Activated CD4-positive, alpha-beta T cell treated with anti-CD3 and anti-CD28 coated beads, Interleukin-2, amount 10 ng/mL, durations not matched to agents 24 days and 14 days (primary cell): ENCODE measurements around the gene PSME1. TPM values are rescaled to one million over a fixed set of nuclear protein-coding genes. Genes with fewer than 3 reads are reported as not detected.
"Not testable (repeated sequence)": the region's sequence is repeated elsewhere in the genome, so short reads cannot be mapped to it uniquely, and the experiment has no call there.

ENCODE experiments used
- DNase-seq: peaks from one replicate; pipeline ENCODE4 v3.0.0; 2022
- H3K27ac Mint-ChIP-seq: one replicate; pipeline ENCODE4 v1.8.0; 2022; ENCODE audit warnings: mild to moderate bottlenecking, mixed read lengths
- H3K27me3 Mint-ChIP-seq: one replicate; pipeline ENCODE4 v1.8.0; 2022; ENCODE audit warnings: mixed read lengths
- H3K36me3 Mint-ChIP-seq: one replicate; pipeline ENCODE4 v1.8.0; 2022; ENCODE audit warnings: low read depth, mild to moderate bottlenecking, mixed read lengths
- H3K4me1 Mint-ChIP-seq: one replicate; pipeline ENCODE4 v1.8.0; 2021; ENCODE audit warnings: mixed read lengths
- H3K4me3 Mint-ChIP-seq: one replicate; pipeline ENCODE4 v1.8.0; 2022; ENCODE audit warnings: mild to moderate bottlenecking, moderate library complexity, mixed read lengths
- H3K9me3 Mint-ChIP-seq: one replicate; pipeline ENCODE4 v1.8.0; 2021; ENCODE audit warnings: mixed read lengths
- intact Hi-C: fragments of 100-400 bp; cut with micrococcal nuclease; formaldehyde crosslinking; loops from one replicate; pipeline ENCODE4 v1.15.1; 2023
- total RNA-seq: library from RNA; stranded (reverse); gene quantifications from 2 replicates; pipeline ENCODE4 v1.2.3, GENCODE V29; 2022

Gene PSME1
- total RNA-seq, 1 donor from 2014 or later = 300 TPM

GRCh38 chr14:24098229-24098926, 37.6 kb upstream of the PSME1 start:
- no peaks in the 10 kb centered on the region for H3K27me3 Mint-ChIP-seq
- intact Hi-C loops = no loop called here
- no peaks in the 10 kb centered on the region for H3K9me3 Mint-ChIP-seq
- H3K27ac Mint-ChIP-seq = no peak overlapping the region
- H3K4me1 Mint-ChIP-seq = peaks cover 18% of the 10 kb centered on the region
- H3K4me3 Mint-ChIP-seq = no peak overlapping the region
- DNase-seq = no peak
- peaks cover 51% of the 10 kb centered on the region for H3K36me3 Mint-ChIP-seq

DNA sequence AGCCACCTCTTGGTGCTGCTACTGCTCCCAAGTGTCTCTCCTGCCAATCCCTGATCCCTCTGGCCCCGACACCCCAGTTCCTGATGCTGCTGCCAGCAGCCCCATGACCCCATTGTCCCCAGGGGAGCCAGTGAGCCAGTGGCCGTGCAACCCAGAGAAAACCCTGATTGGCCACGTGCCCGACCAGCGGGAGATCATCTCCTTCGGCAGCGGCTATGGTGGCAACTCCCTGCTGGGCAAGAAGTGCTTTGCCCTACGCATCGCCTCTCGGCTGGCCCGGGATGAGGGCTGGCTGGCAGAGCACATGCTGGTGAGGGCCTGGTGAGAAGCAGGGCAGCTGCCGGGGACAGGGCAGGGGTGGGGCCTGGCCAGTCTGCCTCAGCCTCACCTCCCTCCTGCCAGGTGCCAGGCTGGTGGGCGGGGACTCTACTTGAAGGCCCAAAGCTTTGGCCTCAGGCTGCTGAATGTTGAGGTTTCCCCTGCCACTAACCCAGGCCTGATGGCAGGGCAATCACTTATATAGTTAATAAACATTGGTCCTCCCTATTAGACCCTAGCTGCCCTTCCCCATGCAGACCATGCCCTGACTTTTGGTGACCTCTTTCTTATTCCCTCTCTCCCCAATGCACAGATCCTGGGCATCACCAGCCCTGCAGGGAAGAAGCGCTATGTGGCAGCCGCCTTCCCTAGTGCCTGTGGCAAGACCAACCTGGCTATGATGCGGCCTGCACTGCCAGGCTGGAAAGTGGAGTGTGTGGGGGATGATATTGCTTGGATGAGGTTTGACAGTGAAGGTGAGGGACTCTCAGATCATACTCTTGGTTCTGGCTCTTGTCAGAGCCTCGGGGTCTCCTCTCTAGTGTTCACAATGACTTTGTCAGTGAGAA, 36.8 kb upstream of the PSME1 start:
- peaks cover 15% of the 10 kb centered on the region for H3K4me1 Mint-ChIP-seq
- peaks cover 59% of the 10 kb centered on the region for H3K36me3 Mint-ChIP-seq
- H3K27me3 Mint-ChIP-seq = no peaks in the 10 kb centered on the region
- intact Hi-C loops = no loop called here
- no peaks in the 10 kb centered on the region for H3K9me3 Mint-ChIP-seq
- no peak for DNase-seq
- H3K4me3 Mint-ChIP-seq = no peak overlapping the region
- H3K27ac Mint-ChIP-seq = no peak overlapping the region

DNA sequence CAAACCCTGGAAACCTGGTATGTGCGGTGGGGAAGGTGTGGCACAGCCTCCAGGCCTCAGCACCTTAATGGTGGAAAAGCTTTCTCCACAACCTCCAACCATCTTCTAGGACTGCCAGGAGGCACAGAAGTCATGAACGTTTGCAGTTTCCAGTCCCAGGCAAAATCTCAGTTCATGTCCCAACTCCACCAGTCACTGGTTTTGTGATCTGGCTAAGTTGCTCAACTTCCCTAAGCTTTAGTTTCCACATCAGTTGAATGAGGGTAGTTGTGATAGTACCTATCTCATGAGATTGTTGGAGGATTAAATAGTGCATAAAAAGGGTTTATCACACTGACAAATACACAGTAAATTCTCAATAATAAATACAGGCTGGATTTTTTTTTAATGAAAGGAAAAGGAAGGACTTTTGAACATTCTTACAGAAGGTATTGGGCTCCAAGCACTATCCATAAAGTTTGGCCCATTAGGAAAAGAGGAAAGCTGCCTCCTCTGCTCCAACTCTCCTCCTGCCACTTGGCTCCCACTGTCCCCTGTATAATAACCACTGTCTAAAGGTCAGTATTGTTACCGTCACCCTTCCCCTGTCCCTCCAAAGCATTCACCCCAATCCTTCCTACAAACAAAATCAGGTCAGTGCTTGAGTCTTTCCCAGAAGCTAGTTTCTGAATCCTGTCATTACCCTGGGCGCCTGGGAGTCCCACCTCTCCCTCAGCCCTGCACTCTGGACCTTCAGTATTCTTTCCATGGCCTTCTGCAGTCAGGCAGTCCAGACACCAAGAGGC, 35.6 kb upstream of the PSME1 start:
- Mint-ChIP-seq H3K36me3 (peaks cover 62% of the 10 kb centered on the region), H3K27ac (no peak overlapping the region), H3K4me3 (no peak overlapping the region), H3K4me1 (peaks cover 13% of the 10 kb centered on the region), H3K9me3 (no peaks in the 10 kb centered on the region), H3K27me3 (no peaks in the 10 kb centered on the region)
- intact Hi-C loops = no loop called here
- no peak for DNase-seq

GRCh38 chr14:24100982-24101494, 35.0 kb upstream of the PSME1 start:
- Mint-ChIP-seq H3K9me3 (no peaks in the 10 kb centered on the region), H3K27ac (no peak overlapping the region), H3K4me1 (peaks cover 10% of the 10 kb centered on the region), H3K4me3 (no peak overlapping the region), H3K36me3 (peaks cover 60% of the 10 kb centered on the region), H3K27me3 (no peaks in the 10 kb centered on the region)
- intact Hi-C loops = no loop called here
- no peak for DNase-seq

DNA sequence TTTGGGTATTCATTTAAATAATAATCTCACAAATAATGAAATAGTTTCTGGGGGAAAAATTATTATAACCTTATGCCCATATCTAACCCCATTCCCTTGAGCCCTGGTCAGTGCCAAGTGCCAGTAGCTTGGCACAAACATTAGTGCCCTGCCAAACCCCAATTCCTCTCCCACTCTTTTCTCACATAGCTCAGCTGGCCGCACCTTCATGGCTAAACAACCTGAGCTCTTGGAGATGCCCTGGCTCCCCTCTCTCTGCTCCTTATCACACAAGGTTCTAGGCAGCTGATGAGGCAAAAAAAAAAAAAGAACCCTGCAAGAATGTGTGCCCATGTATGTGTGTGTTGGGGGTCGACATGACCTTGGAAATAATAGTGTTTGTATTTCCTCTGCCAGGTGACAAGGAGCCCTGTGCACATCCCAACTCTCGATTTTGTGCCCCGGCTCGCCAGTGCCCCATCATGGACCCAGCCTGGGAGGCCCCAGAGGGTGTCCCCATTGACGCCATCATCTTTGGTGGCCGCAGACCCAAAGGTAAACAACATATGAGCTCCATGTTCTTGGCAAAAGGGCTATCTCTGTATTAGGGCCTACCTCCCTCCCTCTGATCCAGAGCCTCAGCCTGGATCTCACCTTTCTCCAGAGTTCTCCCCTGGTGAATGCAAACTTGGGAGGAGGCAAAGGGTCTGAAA, 33.5 kb upstream of the PSME1 start:
- H3K9me3 Mint-ChIP-seq = no peaks in the 10 kb centered on the region
- H3K36me3 Mint-ChIP-seq = peaks cover 53% of the 10 kb centered on the region
- intact Hi-C loops = no loop called here
- no peak overlapping the region for H3K27ac Mint-ChIP-seq
- no peak overlapping the region for H3K4me3 Mint-ChIP-seq
- peaks cover 8% of the 10 kb centered on the region for H3K4me1 Mint-ChIP-seq
- H3K27me3 Mint-ChIP-seq = no peaks in the 10 kb centered on the region
- DNase-seq = no peak

GRCh38 chr14:24103451-24103850, 32.5 kb upstream of the PSME1 start:
- Mint-ChIP-seq H3K9me3 (no peaks in the 10 kb centered on the region), H3K36me3 (peaks cover 50% of the 10 kb centered on the region), H3K27ac (peak overlapping the region; percentile 2), H3K4me3 (no peak overlapping the region), H3K27me3 (no peaks in the 10 kb centered on the region), H3K4me1 (peaks cover 13% of the 10 kb centered on the region)
- DNase-seq = no peak
- intact Hi-C loops = no loop called here

- H3K27me3 Mint-ChIP-seq, H3K9me3 Mint-ChIP-seq, DNase-seq, H3K4me3 Mint-ChIP-seq, intact Hi-C loops: not testable (repeated sequence)
- Mint-ChIP-seq H3K36me3 (peaks cover 36% of the 10 kb centered on the region), H3K27ac (peak overlapping the region; percentile 34), H3K4me1 (peaks cover 22% of the 10 kb centered on the region)
Observed at GRCh38 chr14:24105609-24106239, 30.3 kb upstream of the PSME1 start.

DNA sequence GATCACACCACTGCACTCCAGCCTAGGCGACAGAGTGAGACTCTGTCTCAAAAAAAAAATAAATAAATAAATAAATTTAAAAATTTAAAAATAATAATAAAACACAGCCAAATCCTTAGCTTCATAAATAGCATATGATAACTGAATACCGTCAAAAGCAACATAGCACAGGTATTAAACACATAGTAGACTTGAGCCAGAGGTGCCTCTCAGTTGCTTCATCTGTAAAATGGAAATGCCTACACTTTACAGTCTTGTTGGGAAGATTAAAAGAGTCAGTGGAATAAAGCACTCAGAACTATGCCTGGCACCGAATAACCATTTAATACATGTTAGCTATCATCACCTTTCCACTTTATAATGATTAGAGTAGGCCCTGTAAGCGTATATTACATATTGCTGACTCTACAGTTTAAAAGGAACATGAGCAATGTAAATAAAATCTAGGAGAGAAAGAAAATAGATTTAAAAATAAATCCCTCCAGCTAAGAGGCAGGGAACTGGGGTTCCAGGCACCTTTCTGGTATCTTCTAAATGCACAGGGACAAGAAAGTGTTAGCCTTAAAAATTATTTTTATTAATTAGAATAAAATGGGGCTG, 29.2 kb upstream of the PSME1 start:
- intact Hi-C loops = no loop called here
- no peaks in the 10 kb centered on the region for H3K27me3 Mint-ChIP-seq
- no peaks in the 10 kb centered on the region for H3K9me3 Mint-ChIP-seq
- no peak overlapping the region for H3K4me3 Mint-ChIP-seq
- H3K36me3 Mint-ChIP-seq = peaks cover 30% of the 10 kb centered on the region
- no peak for DNase-seq
- H3K27ac Mint-ChIP-seq = no peak overlapping the region
- H3K4me1 Mint-ChIP-seq = peaks cover 23% of the 10 kb centered on the region

GRCh38 chr14:24108336-24108874, 27.6 kb upstream of the PSME1 start:
- Mint-ChIP-seq H3K27ac (peak overlapping the region; percentile 96), H3K9me3 (no peaks in the 10 kb centered on the region), H3K27me3 (no peaks in the 10 kb centered on the region), H3K4me3 (peak overlapping the region; percentile 61), H3K36me3 (peaks cover 20% of the 10 kb centered on the region), H3K4me1 (peaks cover 25% of the 10 kb centered on the region)
- no peak for DNase-seq
- intact Hi-C loops = loop anchor here (1.0 kb wide), 1 partner anchor 50 kb away; no protein-coding TSS in a partner anchor

DNA sequence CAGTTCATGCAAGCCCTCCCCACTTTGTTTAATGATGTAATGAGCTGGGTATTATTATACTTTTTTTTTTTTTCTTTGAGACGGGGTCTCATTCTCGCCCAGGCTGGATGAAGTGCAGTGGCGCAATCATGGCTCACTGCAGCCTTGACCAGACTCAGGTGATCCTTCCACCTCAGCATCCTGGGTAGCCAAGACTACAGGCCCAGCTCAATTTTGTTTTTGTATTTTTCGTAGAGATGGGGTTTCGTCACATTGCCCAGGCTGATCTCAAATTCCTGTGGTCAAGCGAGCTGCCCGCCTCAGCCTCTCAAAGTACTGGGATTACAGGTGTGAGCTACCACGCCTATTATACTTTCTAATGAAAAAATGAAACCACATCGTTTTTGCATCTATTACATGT, 25.9 kb upstream of the PSME1 start:
- intact Hi-C loops = loop anchor here (5.0 to 10.0 kb wide), 2 partner anchors 325 to 553 kb away; partner anchors contain the start of gene THTPA
- Mint-ChIP-seq H3K27ac (no peak overlapping the region), H3K4me3 (no peak overlapping the region), H3K4me1 (peaks cover 27% of the 10 kb centered on the region), H3K9me3 (no peaks in the 10 kb centered on the region), H3K27me3 (peaks cover 2% of the 10 kb centered on the region), H3K36me3 (peaks cover 8% of the 10 kb centered on the region)
- no peak for DNase-seq

DNA sequence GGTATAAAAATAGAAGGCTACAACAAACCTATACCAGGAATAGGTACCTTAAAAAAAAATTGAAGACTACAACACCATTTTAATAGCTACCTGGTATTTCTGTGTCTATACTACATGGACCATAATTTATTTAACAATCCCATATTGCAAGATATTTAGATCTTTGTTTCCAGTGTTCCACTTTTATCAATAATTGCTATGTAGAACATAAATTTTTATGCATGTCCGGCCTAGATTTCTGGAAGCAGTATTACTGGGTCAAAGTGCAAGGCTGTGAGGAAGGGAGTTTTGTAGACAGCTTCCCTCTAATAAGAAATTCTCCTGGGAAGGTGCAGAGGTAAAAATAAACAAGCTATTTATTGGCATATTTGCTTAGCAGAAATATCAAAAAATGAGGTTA, 25.5 kb upstream of the PSME1 start:
- DNase-seq = no peak
- Mint-ChIP-seq H3K27ac (no peak overlapping the region), H3K4me3 (no peak overlapping the region), H3K36me3 (peaks cover 9% of the 10 kb centered on the region), H3K4me1 (peaks cover 31% of the 10 kb centered on the region), H3K27me3 (peaks cover 2% of the 10 kb centered on the region), H3K9me3 (no peaks in the 10 kb centered on the region)
- intact Hi-C loops = loop anchor here (5.0 to 10.0 kb wide), 2 partner anchors 324 to 553 kb away; partner anchors contain the start of gene THTPA

DNA sequence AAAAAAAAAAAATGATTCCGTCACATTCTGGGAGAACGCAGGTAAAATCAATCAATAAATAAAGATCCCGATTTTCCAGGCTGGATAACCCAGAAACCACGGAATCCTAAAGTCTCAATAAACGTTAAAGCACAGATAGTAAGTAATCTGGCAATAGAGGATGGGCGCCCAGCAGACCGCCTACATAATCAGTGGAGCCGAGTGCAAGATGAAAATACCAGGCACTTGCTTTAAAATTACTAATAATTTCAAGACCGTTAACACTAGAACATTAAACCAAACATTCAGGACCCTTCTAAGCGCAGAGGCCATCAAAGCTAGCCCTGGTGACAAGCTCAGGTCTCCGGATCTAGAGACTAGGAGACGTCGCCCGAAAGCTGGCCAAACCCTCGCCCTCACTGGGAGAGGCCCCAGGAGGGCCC, 22.6 kb upstream of the PSME1 start:
- peaks cover 2% of the 10 kb centered on the region for H3K27me3 Mint-ChIP-seq
- intact Hi-C loops = loop anchor here (5.0 to 10.0 kb wide), 2 partner anchors 321 to 556 kb away; partner anchors contain the start of gene THTPA
- H3K9me3 Mint-ChIP-seq = no peaks in the 10 kb centered on the region
- DNase-seq = no peak
- H3K4me1 Mint-ChIP-seq = peaks cover 39% of the 10 kb centered on the region
- H3K36me3 Mint-ChIP-seq = peaks cover 20% of the 10 kb centered on the region
- peak overlapping the region; percentile 100 for H3K27ac Mint-ChIP-seq
- H3K4me3 Mint-ChIP-seq = peak overlapping the region; percentile 99
